Astrocyte (in vitro differentiated cells and primary cell): Measurements from ENCODE around the gene CRACR2A. TPM values are rescaled to one million over a fixed set of nuclear protein-coding genes. Genes with fewer than 3 reads are reported as not detected.

Source experiments
- DNase-seq: peaks from one replicate; pipeline ENCODE4 v3.0.0-alpha.2; 2010; ENCODE audit warnings: low read depth
- FAIRE-seq: peaks from 2 replicates; lab custom pipeline; 2011; peaks lifted over from hg19 to GRCh38; lab: Jason Lieb, UNC
- H2AFZ ChIP-seq: 2 replicates; pipeline ENCODE4 v1.6.0; 2012; ENCODE audit warnings: low read depth, low read length, inconsistent platforms
- H3K27ac ChIP-seq: 2 replicates; pipeline ENCODE4 v1.5.1; 2011; ENCODE audit warnings: low read depth, low read length, inconsistent platforms
- H3K27me3 ChIP-seq: 2 replicates; pipeline ENCODE4 v1.6.0; 2011; ENCODE audit warnings: low read length, inconsistent platforms; ENCODE audit not compliant: insufficient read depth
- H3K36me3 ChIP-seq: 2 replicates; pipeline ENCODE4 v1.5.1; 2011; ENCODE audit warnings: low read length, inconsistent platforms; ENCODE audit not compliant: insufficient read depth
- H3K4me1 ChIP-seq: 2 replicates; pipeline ENCODE4 v1.5.1; 2011; ENCODE audit warnings: low read length, inconsistent platforms; ENCODE audit not compliant: insufficient read depth
- H3K4me2 ChIP-seq: 2 replicates; pipeline ENCODE4 v1.6.0; 2012; ENCODE audit warnings: low read length, inconsistent platforms
- H3K4me3 ChIP-seq: 2 replicates; pipeline ENCODE4 v1.5.1; 2011; ENCODE audit warnings: low read depth, mild to moderate bottlenecking, low read length, inconsistent platforms; ENCODE audit not compliant: insufficient read depth
- H3K79me2 ChIP-seq: 2 replicates; pipeline ENCODE4 v1.6.0; 2012; ENCODE audit warnings: mild to moderate bottlenecking, low read length, inconsistent platforms; ENCODE audit not compliant: insufficient read depth
- H3K9ac ChIP-seq: 2 replicates; pipeline ENCODE4 v1.6.0; 2012; ENCODE audit warnings: mild to moderate bottlenecking, low read length, inconsistent platforms
- H3K9me3 ChIP-seq: 2 replicates; pipeline ENCODE4 v1.5.1; 2012; ENCODE audit warnings: low read depth, mild to moderate bottlenecking, low read length, inconsistent platforms; ENCODE audit not compliant: insufficient read depth
- H4K20me1 ChIP-seq: 2 replicates; pipeline ENCODE4 v1.6.0; 2012; ENCODE audit warnings: low read length, inconsistent platforms; ENCODE audit not compliant: insufficient read depth
- H3K27ac Mint-ChIP-seq: one replicate; pipeline ENCODE4 v1.8.0; 2021; ENCODE audit warnings: mild to moderate bottlenecking, mixed read lengths; ENCODE audit not compliant: unreplicated experiment
- H3K27me3 Mint-ChIP-seq: one replicate; pipeline ENCODE4 v1.8.0; 2021; ENCODE audit warnings: low read depth, mixed read lengths; ENCODE audit not compliant: unreplicated experiment
- H3K36me3 Mint-ChIP-seq: one replicate; pipeline ENCODE4 v1.8.0; 2021; ENCODE audit warnings: low read depth, mixed read lengths; ENCODE audit not compliant: unreplicated experiment
- H3K4me1 Mint-ChIP-seq: one replicate; pipeline ENCODE4 v1.8.0; 2021; ENCODE audit warnings: low read depth, mixed read lengths; ENCODE audit not compliant: unreplicated experiment
- H3K4me3 Mint-ChIP-seq: one replicate; pipeline ENCODE4 v1.8.0; 2021; ENCODE audit warnings: mild to moderate bottlenecking, moderate library complexity, mixed read lengths; ENCODE audit not compliant: unreplicated experiment
- H3K9me3 Mint-ChIP-seq: one replicate; pipeline ENCODE4 v1.8.0; 2021; ENCODE audit warnings: mild to moderate bottlenecking, mixed read lengths; ENCODE audit not compliant: unreplicated experiment
- CTCF ChIP-seq: IDR thresholded peaks from 2 replicates; pipeline ENCODE4 v1.5.1; 2011; ENCODE audit warnings: low read depth, mild to moderate bottlenecking, inconsistent platforms, low read length, moderate library complexity; ENCODE audit not compliant: insufficient read depth
- EZH2 ChIP-seq: IDR thresholded peaks from 2 replicates; pipeline ENCODE4 v1.6.1; 2012; ENCODE audit warnings: mild to moderate bottlenecking, low read length, inconsistent platforms; ENCODE audit not compliant: insufficient read depth
- total RNA-seq: library from RNA; stranded (reverse); gene quantifications from 2 replicates; pipeline ENCODE4 v1.2.1, GENCODE V29; 2021

Gene CRACR2A
- total RNA-seq, 1 donor from 2014 or later, result 1.5 TPM

- Histone ChIP-seq H4K20me1 (no peaks in the 10 kb centered on the region), H3K4me1 (no peaks in the 10 kb centered on the region), H3K27me3 (peaks cover 14% of the 10 kb centered on the region), H3K9me3 (no peaks in the 10 kb centered on the region), H2AFZ (no peak overlapping the region), H3K9ac (no peak overlapping the region), H3K79me2 (no peaks in the 10 kb centered on the region), H3K4me2 (no peak overlapping the region), H3K36me3 (no peaks in the 10 kb centered on the region), H3K27ac (no peak overlapping the region), H3K4me3 (no peak overlapping the region)
- FAIRE-seq (no peak), DNase-seq (no peak)
- Mint-ChIP-seq H3K27me3 (peaks cover 58% of the 10 kb centered on the region), H3K36me3 (no peaks in the 10 kb centered on the region), H3K9me3 (no peaks in the 10 kb centered on the region), H3K4me3 (peak overlapping the region; percentile 35), H3K27ac (no peak overlapping the region), H3K4me1 (peaks cover 14% of the 10 kb centered on the region)
- TF ChIP-seq CTCF, result no peak
- TF ChIP-seq EZH2, result no peak
These were observed 150.4 kb downstream of the CRACR2A start for GRCh38 chr12:3602488-3602887.

GRCh38 chr12:3601461-3602150 lies 151.3 kb downstream of the CRACR2A start:
- no peak overlapping the region for H3K4me3 ChIP-seq
- peaks cover 9% of the 10 kb centered on the region for H3K4me1 Mint-ChIP-seq
- no peak overlapping the region for H3K9ac ChIP-seq
- H3K4me2 ChIP-seq, result no peak overlapping the region
- no peak overlapping the region for H3K27ac Mint-ChIP-seq
- H2AFZ ChIP-seq, result no peak overlapping the region
- H3K36me3 Mint-ChIP-seq, result no peaks in the 10 kb centered on the region
- no peaks in the 10 kb centered on the region for H3K9me3 Mint-ChIP-seq
- H3K9me3 ChIP-seq, result no peaks in the 10 kb centered on the region
- H3K79me2 ChIP-seq, result no peaks in the 10 kb centered on the region
- no peak overlapping the region for H3K27ac ChIP-seq
- no peaks in the 10 kb centered on the region for H3K36me3 ChIP-seq
- H3K4me1 ChIP-seq, result no peaks in the 10 kb centered on the region
- FAIRE-seq, result no peak
- no peak overlapping the region for H3K4me3 Mint-ChIP-seq
- H3K27me3 ChIP-seq, result peaks cover 13% of the 10 kb centered on the region
- DNase-seq, result no peak
- H3K27me3 Mint-ChIP-seq, result peaks cover 56% of the 10 kb centered on the region
- TF ChIP-seq CTCF, result no peak
- no peak for TF ChIP-seq EZH2
- H4K20me1 ChIP-seq, result no peaks in the 10 kb centered on the region

GRCh38 chr12:3600951-3601350 lies 152.0 kb downstream of the CRACR2A start:
- Mint-ChIP-seq H3K4me1 (peaks cover 9% of the 10 kb centered on the region), H3K27ac (no peak overlapping the region), H3K27me3 (peaks cover 56% of the 10 kb centered on the region), H3K36me3 (no peaks in the 10 kb centered on the region), H3K9me3 (peaks cover 3% of the 10 kb centered on the region), H3K4me3 (no peak overlapping the region)
- no peaks in the 10 kb centered on the region for H3K79me2 ChIP-seq
- peaks cover 11% of the 10 kb centered on the region for H3K27me3 ChIP-seq
- H3K27ac ChIP-seq, result no peak overlapping the region
- FAIRE-seq (no peak), DNase-seq (no peak)
- no peak for TF ChIP-seq CTCF
- no peak for TF ChIP-seq EZH2
- no peak overlapping the region for H2AFZ ChIP-seq
- H3K9ac ChIP-seq, result no peak overlapping the region
- H3K4me2 ChIP-seq, result no peak overlapping the region
- no peaks in the 10 kb centered on the region for H3K9me3 ChIP-seq
- H4K20me1 ChIP-seq, result no peaks in the 10 kb centered on the region
- no peaks in the 10 kb centered on the region for H3K4me1 ChIP-seq
- no peaks in the 10 kb centered on the region for H3K36me3 ChIP-seq
- no peak overlapping the region for H3K4me3 ChIP-seq
